AG20443 (cell line): ENCODE measurements around the gene C1D.
"Not testable (repeated sequence)": the region's sequence is repeated elsewhere in the genome, so short reads cannot be mapped to it uniquely, and the experiment has no call there.

ENCODE experiments used
- DNase-seq: peaks from one replicate; pipeline ENCODE4 v3.0.0; 2012; ENCODE audit warnings: low spot score, mixed read lengths

C1D gene

GRCh38 chr2:68062680-68063387 is at the start of gene C1D:
Gene C1D (minus strand): TSS chr2:68063004. CDS start chr2:68047310, 15,694 bp downstream.
- DNase-seq = peak; percentile 96

- DNase-seq = no peak
Observed at GRCh38 chr2:68110102-68110501, 47.3 kb upstream of the C1D start.

GRCh38 chr2:68108120-68108519 is 45.3 kb upstream of the C1D start:
- DNase-seq = no peak

- no peak for DNase-seq
Observed at GRCh38 chr2:68107475-68107874, 44.7 kb upstream of the C1D start.

DNA sequence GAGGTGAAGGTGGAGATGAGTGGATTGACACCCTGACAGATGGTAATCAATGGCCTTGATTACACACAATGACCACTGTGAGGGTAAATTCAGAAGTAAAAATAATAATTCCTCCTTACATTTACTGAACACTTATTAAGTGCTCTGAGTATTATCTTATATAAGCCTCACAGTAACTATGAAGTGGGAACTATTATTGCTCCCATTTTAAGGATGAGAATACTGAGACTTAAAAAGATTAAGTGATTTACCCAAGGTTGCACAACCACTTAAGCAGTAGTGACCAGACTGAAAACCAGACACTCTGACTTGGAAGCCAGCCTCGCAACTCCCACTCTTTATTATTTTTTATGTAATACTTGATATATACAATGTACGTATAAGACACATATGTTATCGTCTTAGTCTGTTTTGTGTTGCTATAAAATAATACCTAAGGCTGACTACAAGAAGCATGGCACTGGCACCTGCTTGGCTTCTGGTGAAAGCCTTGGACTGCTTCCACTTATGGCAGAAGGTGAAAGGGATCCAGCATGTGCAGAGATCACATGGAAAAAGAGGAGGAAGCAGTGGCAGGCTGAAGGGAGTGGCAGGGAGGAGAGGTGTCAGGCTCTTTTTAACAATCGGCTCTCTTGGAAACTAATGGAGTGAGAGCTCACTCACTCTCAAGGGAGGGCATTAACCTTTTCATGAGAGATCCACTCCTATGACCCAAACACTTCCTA is 41.5 kb upstream of the C1D start:
- no peak for DNase-seq

DNA sequence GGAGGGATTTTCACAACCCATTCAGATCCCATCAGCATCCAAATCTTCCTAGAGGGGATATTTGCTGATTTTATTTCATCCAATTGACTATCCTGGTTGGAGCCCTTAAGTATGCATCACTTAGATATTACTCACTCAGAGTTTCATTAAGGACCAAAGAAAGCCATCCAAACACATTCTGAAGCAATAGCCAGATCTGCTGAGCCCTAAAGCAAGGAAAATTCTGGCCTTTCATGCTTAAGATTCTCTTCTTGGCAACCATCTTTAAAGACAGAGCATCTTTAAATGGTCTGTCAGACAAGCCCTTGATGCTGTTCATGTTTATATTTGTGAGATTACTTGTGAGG is 40.9 kb upstream of the C1D start:
- peak; percentile 30 for DNase-seq

DNA sequence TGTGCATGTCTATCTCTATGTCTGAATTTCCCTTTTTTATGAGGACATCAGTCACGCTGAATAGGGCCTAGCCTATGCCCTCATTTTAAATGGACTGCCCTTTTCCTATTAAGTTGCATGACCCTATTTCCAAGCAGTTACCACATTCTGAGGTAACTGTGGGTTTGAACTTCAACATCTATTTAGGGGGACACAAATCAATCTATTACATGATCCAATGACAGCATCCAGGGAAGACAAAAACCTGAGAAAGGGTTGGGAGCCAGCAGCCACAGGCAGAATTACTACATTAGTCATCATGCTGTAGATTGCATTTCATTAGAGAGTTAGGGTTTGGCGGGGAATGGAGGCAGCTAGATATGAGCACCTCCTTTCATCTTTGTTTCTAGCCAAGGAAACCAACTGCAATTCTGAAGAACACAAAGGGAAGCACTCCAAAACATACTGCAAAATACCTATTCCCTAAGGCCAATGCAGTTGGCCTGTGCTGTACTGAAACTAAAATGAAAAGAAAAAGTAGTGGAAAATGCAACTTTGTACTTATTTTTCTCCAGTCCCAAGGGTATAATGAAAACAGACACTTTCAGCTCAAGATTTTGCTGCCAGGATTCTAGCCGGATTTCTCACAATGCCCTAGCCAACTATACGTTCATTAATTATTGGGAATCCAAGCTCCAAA is 40.4 kb upstream of the C1D start:
- DNase-seq = no peak

GRCh38 chr2:68100189-68100588 is 37.4 kb upstream of the C1D start:
- no peak for DNase-seq

- no peak for DNase-seq
Observed at GRCh38 chr2:68099260-68099659, 36.5 kb upstream of the C1D start.

GRCh38 chr2:68098291-68098797 is 35.5 kb upstream of the C1D start:
- no peak for DNase-seq

DNA sequence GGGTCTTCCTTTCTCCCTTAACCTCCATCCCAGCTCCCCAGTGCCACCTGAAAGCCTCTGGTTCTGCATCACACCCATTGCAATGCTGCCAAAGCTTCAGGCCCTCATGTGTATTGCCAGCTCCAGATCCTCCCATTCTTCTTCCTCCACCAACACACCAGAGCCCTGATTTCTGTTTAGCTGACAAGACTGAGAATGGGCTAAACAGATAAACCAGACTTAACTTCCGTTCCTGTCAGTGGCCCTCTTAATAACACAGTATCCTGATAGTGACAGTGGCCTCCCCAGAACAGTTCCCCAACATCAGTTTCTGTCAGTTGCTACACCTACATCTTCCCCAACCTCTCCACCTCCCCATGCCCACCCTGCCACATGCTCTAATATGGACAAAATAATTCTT is 31.3 kb upstream of the C1D start:
- no peak for DNase-seq

DNA sequence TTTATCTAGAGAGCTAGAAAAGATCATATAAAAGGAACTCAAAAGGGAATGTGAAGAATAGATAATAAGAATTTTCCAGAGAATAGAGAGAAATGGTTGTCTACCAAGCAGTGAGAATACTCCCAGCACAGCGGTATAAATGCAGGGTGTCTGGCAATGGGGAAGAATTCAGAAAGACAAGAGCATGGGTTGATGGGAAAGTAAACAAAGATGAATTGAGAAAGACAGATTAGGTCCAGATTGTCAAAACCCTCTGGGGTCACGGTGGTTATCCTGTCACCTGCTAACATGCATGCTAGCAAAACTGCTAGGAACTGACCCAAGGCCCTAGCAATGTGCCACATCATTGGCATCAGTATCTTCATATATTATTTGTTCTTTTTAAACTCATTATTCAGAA is 30.8 kb upstream of the C1D start:
- no peak for DNase-seq

- no peak for DNase-seq
Observed at GRCh38 chr2:68091439-68092034, 28.7 kb upstream of the C1D start.

GRCh38 chr2:68089961-68090360 is 27.2 kb upstream of the C1D start:
- DNase-seq = no peak

DNA sequence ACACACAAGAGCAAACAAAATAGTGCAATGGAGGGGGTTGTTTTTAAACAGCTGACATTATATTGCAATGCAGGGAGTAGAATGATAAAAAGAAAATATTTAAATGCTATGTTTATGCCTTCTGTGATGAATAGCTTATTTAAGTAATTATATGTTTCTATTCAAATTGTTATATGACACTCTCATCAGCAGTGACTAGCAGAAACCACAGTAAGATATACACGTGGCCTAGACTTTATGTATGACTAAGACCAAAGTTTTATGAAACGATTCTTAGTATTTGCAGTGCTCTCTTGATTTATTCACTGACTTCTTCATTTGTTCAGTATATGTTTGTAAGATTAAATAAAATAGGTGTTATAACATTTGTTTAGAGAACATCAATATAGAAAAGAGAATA is 26.1 kb upstream of the C1D start:
- DNase-seq = no peak

GRCh38 chr2:68086166-68086565 is 23.4 kb upstream of the C1D start:
- DNase-seq = no peak

- DNase-seq = no peak
Observed at GRCh38 chr2:68083346-68083745, 20.5 kb upstream of the C1D start.

- DNase-seq = no peak
Observed at GRCh38 chr2:68074050-68074449, 11.2 kb upstream of the C1D start.

DNA sequence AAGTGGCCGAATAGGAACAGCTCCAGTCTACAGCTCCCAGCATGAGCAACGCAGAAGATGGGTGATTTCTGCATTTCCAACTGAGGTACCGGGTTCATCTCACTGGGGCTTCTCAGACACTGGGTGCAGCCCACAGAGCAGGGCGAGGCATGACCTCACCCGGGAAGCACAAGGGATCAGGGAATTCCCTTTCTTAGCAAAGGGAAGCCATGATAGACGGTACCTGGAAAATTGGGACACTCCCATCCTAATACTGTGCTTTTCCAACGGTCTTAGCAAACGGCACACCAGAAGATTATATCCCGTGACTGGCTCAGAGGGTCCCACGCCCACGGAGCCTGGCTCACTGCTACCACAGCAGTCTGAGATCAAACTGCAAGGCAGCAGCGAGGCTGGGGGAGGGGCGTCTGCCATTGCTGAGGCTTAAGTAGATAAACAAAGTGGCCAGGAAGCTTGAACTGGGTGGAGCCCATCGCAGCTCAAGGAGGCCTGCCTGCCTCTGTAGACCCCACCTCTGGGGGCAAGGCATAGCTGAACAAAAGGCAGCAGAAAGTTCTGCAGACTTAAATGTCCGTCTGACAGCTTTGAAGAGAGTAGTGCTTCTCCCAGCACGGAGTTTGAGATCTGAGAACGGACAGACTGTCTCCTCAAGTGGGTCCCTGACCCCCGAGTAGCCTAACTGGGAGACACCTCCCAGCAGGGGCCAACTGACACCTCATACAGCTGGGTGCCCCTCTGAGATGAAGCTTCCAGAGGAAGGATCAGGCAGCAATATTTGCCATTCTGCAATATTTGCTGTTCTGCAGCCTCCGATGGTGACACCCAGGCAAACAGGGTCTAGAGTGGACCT is 1.2 kb upstream of the C1D start:
- DNase-seq = not testable (repeated sequence)

DNA sequence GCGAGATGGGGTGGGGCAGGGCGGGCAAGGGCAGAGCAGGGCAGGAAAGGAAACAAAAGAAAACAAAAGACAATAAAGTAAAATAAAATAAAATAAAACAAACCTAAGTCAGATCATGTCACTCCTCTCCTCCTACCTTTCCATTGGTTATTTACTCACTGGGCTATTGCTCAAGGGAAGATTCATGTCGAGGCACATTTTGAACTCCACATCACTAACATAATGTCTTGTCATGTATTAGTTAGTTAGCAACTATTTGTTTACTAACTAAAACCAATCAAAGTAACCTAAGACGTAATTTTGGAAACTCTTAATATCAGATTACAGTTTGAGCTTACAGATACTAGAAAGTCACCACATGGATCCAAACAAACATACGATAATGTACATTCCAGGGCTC is 2.2 kb downstream of the C1D start:
- no peak for DNase-seq

DNA sequence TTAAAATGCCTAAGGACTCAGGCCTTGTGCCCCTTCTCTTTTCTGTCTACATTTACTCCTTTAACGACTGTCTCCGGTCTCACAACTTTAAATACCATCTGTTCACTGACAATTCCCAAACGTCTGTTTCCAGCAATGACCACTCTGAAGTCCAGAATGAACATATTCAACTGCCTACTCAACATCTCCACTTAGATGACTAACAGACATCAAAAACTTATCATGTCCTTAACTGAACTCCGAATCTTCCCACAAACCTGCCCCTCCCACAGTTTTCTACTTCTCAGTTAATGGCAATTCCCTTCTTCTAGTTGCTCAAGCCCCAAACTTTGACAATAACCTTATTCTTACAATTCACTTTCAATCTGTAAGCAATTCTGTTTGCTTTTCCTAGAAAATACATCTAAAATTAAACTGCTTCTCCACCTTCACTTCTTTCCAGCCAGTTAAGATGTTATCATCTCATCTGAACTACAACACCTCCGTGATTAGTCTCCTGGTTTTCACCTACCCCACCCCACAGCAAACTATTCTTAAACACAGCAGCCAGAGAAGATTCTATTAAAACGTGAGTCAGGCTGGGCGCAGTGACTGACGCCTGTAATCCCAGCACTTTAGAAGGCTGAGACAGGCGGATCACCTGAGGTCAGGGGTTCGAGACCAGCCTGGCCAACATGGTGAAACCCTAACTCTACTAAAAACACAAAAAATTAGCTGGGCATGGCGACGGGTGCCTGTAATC is 2.8 kb downstream of the C1D start:
- DNase-seq = peak; percentile 13
